ENCODE results near the gene ALMS1.
"Not testable (repeated sequence)": the region's sequence is repeated elsewhere in the genome, so short reads cannot be mapped to it uniquely, and the experiment has no call there.

The ALMS1 gene

DNA sequence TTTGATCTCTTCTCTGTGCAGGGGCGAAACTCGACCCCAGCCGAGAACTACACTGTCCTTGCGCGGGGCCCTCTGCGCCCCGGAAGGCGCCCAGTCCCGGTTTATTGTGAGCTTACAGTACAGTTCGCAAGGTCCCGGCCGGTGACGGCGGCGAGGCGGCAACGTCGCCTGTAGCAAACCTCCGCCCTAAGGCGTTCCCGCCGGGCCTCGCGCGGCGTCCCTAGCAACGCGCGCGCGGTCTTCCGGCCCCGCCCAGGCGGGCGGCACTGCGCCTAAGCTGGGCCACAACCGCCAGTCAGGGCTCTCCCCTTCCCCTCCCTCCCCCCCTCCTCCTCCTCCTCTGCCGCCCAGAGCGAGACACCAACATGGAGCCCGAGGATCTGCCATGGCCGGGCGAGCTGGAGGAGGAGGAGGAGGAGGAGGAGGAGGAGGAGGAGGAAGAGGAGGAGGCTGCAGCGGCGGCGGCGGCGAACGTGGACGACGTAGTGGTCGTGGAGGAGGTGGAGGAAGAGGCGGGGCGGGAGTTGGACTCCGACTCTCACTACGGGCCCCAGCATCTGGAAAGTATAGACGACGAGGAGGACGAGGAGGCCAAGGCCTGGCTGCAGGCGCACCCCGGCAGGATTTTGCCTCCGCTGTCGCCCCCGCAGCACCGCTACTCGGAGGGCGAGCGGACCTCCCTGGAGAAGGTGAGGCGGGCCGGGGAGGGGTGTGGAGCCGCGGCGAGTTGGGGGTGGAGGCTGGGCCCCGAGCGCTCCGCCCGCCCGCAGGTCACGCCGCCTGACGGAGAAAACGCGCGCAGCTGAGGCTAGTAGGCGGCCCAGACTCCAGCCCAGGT lies at the start of gene ALMS1:
Gene ALMS1 (plus strand): TSS at position 333 of the 838 bp plus-strand sequence. CDS start 33 bp downstream, at position 366.
- in situ Hi-C loops (cut with HindIII; ENCODE audit: low sequenced_read_pairs), result no loop called here

GRCh38 chr2:73337828-73338227 lies 47.8 kb upstream of the ALMS1 start:
- in situ Hi-C loops (cut with HindIII; ENCODE audit: low sequenced_read_pairs), result no loop called here

DNA sequence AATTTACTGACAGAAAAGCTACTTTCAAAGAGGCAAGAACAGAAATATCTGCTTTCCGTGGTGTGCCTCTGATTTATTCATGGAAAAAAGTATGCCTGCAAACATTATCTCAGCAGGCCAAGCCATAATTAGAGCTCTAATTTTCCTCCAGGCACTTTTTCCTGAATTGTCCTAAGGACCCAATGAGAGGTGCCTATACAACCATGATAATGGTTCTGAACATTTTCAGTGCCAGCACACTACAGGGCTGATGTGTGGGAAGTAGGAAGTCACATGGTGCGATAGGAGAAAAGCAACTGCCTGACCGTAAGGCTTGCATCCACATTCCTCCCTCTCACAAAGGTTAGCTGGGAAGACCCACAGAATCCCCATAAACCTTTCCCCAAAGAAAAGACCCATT lies 46.4 kb upstream of the ALMS1 start:
- in situ Hi-C loops (cut with HindIII; ENCODE audit: low sequenced_read_pairs), result no loop called here

- in situ Hi-C loops (cut with HindIII; ENCODE audit: low sequenced_read_pairs), result no loop called here
Measured at GRCh38 chr2:73341039-73341438, 44.6 kb upstream of the ALMS1 start.

GRCh38 chr2:73343992-73344391 lies 41.6 kb upstream of the ALMS1 start:
- in situ Hi-C loops (cut with HindIII; ENCODE audit: low sequenced_read_pairs), result no loop called here

- in situ Hi-C loops (cut with HindIII; ENCODE audit: low sequenced_read_pairs), result not testable (repeated sequence)
Measured at GRCh38 chr2:73344747-73345146, 40.9 kb upstream of the ALMS1 start.

DNA sequence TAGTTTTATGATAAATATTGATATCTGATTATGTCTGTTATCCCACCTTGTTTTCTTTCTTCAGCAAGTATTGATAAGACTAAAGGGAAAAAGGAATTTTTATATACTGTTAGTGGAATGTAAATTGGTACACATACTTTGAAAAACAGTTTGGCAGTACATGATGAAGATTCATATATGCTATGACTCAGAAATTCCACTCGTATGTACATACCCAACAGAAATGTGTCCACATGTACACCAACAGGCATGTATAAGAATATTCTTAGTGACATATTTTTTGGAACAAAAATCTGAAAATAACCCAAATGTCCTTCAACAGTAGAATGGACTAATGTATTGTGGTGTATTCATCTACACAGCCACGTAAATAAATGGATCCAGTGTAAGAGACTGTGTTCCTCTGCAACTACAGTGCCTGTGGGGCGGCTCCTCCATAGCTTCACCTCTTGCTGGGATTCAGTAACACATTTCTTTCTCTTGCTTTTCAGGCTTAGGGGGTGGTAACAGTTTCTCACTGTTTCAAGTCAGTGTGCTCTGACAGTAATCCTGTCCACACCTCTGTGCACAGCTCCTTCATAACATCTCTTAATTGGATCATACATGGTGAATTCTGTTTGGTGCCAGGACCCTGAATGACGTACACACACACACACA lies 35.5 kb upstream of the ALMS1 start:
- in situ Hi-C loops (cut with HindIII; ENCODE audit: low sequenced_read_pairs), result no loop called here

GRCh38 chr2:73356097-73356496 lies 29.5 kb upstream of the ALMS1 start:
- in situ Hi-C loops (cut with HindIII; ENCODE audit: low sequenced_read_pairs), result no loop called here

DNA sequence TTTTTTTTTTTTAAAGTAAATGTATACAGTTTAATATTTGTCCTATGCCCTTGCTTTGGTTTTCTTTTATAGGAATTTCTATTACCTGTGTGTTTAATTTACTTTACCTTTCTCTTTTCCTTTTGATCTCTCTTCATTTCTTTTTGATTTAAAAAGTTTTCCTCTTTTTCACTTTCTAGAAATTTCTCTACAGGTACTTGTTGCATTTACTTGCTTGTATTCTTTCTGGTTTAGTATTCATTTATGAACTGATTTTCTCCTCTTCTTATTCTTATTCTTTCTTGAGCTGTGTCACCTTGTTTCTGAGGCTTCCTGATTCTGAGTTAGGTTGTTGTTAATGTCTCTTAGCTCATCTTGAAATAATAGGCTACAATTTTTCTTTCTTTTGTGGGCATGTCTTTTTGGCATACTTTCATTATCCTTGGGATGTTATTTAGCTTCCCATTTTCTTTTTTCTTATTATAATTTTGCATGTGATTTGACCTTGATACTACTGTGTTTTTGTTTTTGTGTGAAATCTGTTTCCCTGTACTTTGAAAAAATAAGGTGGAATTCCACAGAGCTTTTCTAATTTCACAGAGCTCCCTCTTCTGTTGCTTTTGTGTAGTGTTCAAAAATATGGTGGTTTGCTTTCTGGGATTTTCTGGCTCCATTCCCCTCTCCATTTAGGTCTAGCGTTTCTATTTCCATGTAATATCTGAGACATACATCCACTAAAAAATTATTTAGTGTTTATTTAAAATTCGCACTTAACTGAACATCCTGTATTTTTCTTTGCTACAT lies 25.5 kb upstream of the ALMS1 start:
- in situ Hi-C loops (cut with HindIII; ENCODE audit: low sequenced_read_pairs), result loop anchor here (5.0 kb wide), 2 partner anchors 38 to 68 kb away; partner anchors contain the start of gene EGR4

DNA sequence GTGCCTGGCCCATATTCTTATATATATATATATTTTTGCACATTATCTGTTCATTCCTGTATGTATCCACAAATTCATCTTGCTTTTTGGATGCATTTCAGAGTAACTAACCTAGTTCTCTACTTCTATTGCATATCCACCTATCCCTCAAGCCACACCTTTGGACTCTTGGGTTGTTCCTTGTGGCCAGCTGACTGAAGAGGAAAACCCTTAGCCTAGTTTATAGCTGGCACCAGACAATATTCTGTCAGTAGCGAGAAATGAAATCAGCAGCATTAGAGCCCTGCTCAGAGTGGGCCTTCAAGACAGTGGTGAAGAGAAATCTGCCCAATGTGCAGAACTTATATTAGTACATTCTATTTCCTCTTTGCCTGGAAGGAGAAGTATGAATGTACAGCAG lies 19.6 kb upstream of the ALMS1 start:
- in situ Hi-C loops (cut with HindIII; ENCODE audit: low sequenced_read_pairs), result no loop called here

- in situ Hi-C loops (cut with HindIII; ENCODE audit: low sequenced_read_pairs), result no loop called here
Measured at GRCh38 chr2:73368781-73369180, 16.9 kb upstream of the ALMS1 start.

DNA sequence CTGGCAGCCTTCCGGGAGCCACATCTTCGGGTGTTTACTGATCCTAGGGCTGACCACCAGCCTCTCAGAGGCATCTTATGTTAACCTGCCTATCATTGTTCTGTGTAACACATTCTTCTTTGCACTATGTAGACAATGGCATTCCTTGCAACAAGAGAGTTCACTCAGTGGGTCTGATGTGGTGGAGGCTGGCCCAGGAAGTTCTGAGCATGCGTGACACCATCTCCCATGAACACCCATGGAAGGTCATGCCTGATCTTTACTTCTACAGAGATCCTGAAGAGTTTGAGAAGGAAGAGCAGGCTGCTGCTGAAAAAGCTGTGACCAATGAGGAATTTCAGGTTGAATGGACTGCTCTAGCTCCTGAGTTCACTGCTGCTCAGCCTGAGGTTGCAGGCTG lies 15.3 kb upstream of the ALMS1 start:
- in situ Hi-C loops (cut with HindIII; ENCODE audit: low sequenced_read_pairs), result no loop called here

GRCh38 chr2:73373344-73373743 lies 12.3 kb upstream of the ALMS1 start:
- in situ Hi-C loops (cut with HindIII; ENCODE audit: low sequenced_read_pairs), result no loop called here

GRCh38 chr2:73374269-73374668 lies 11.4 kb upstream of the ALMS1 start:
- in situ Hi-C loops (cut with HindIII; ENCODE audit: low sequenced_read_pairs), result no loop called here

DNA sequence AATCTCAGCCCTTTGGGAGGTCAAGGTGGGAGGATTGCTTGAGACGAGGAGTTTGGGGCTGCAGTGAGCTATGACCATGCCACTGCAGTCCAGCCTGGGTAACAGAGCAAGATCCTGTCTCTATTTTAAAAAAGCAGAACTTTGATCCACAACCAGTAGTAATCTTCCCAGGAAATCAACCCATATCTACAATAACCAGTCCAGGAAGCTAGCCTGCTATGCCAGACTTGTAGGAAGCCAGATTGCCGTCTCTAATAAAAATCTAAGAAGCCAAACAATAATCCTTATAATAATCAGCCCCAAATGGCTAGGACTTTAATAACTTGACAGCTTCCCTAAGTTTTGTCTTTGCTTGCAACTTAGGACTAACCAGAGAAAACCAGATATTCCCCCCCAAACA lies 9.0 kb upstream of the ALMS1 start:
- in situ Hi-C loops (cut with HindIII; ENCODE audit: low sequenced_read_pairs), result no loop called here

- in situ Hi-C loops (cut with HindIII; ENCODE audit: low sequenced_read_pairs), result no loop called here
Measured at GRCh38 chr2:73383036-73383435, 2.6 kb upstream of the ALMS1 start.

GRCh38 chr2:73385123-73385503 lies 523 bp upstream of the ALMS1 start:
- in situ Hi-C loops (cut with HindIII; ENCODE audit: low sequenced_read_pairs), result no loop called here

GRCh38 chr2:73386342-73386868 lies 769 bp downstream of the ALMS1 start:
- in situ Hi-C loops (cut with HindIII; ENCODE audit: low sequenced_read_pairs), result no loop called here

DNA sequence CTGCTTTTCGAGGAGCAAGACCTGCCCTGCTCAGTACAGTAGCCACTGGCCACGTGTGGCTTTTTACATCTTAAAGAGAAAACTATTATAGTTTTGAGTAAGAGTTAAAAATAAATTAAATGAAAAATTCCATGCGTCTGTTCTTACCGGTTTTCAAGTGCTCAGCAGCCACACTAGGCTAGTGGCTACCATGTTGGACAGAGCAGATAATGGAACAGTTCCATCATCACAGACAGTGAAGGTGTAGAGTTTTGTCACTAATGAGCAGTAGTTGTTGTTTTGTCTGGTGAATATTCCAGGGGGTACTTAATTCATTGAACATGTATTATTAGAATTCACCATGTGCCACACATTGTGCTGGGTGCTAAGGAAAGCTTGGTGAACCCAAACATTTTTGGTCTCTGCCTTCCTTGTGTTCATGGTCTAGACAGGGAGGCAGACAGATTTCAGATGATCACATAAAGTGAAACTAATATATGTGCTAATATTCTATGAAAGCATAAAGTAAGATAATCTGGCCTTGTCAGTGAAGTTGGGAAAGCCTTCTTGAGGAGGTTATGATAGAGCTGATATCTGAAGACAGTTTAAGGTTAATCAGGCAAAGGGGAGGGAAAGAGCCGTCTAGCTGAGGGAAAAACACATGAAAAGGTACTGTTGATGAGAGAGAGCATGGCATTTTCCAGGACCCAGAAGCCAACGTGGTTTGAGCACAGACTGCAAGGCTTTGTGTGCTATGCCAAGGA lies 1.4 kb downstream of the ALMS1 start:
- in situ Hi-C loops (cut with HindIII; ENCODE audit: low sequenced_read_pairs), result no loop called here

GRCh38 chr2:73402386-73403103 lies 16.9 kb downstream of the ALMS1 start:
- in situ Hi-C loops (cut with HindIII; ENCODE audit: low sequenced_read_pairs), result no loop called here
